ENCODE data around the gene TOPAZ1. TPM values are rescaled to one million over a fixed set of nuclear protein-coding genes. Genes with fewer than 3 reads are reported as not detected.

Gene TOPAZ1
- total RNA-seq, 1 donor from 2014 or later, result not detected

DNA sequence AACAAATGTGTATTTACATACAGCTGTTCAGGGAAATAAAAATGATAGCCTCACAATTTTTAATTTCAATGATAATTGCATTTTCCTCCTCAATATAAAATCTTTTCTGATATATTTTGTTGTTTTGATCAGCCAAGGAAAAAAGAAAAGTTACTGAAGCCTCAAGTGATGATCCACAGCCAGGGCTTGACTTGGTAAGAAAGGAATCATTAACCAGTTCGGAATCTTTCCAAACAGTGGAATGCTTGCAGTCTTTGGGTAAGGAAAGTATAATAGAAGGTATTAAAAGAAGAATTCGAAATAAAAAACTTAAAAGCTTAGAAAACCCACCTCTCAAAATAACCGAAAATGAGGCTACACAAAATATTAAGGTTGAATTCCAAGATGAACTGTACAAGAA lies 1.0 kb downstream of the TOPAZ1 start:
- no peak for DNase-seq (ENCODE audit: low spot score)

DNA sequence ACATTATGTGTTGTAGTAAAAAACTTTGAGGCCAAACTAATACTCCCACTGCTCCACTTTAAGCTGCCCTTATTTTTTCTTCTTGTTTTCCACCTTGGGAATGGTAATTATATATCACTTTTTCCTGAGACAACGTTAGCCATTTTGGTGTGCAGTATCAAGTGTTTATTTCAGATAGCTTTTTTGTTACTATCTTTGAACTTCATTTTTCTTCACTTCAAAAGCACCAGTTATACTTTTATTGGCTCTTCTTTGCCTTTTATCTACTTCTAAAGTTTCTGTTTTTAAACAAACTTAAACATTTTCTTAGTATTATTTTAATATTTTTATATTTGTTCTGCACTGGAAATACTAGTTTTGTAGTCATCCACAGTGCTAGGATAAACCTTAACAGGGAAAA lies 6.5 kb downstream of the TOPAZ1 start:
- no peak for DNase-seq (ENCODE audit: low spot score)

DNA sequence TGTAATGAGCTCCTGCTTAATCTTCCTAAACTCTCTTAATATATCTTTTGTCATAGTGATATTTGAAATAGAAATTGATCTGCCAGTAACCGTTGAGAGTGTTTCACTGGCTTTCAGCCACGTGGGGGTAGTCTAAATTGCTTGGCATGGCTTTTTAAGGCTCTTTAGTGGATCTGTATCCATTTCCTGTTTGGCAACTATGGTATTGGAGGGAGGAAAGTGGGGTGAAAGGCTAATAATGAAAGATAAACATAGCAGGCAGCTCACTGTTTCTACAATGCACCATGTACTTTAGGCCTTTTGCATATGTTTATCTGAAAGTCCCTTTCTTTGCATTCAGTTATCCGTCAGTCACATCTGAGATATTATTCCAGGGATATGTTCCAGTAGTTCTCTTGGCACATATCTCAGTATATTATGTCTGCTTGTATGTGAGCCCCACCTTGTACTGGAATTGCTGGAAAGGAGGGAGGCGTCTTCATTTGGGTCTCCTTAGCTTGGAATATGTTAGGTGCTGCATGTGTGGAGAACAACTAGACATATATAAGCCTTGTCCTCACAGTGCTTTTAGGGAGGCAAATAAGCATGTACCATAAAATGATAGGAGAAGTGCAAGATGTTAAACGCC lies 10.8 kb downstream of the TOPAZ1 start:
- no peak for DNase-seq (ENCODE audit: low spot score)

DNA sequence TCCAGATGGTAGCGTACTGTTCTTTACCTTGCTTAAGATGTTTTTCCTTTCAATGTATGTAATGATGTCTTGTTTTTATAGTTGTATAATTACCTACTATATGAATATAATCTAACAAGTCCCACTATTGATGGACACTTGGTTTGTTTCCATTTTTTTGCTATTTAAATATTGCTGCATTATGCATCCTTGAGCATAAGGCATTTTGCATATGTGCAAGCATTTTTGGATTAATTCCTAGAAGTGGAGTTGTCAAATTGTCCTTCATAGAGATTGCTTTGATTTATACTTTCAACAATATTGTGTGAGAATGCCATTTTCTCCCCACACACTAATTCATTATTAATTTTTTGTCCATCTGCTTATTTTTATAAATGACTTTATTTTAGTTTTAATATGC lies 17.7 kb downstream of the TOPAZ1 start:
- DNase-seq (ENCODE audit: low spot score), result no peak

- no peak for DNase-seq (ENCODE audit: low spot score)
These were observed 22.5 kb downstream of the TOPAZ1 start for GRCh38 chr3:44264146-44264545.

- DNase-seq (ENCODE audit: low spot score), result no peak
These were observed 24.1 kb downstream of the TOPAZ1 start for GRCh38 chr3:44265815-44266214.

GRCh38 chr3:44272191-44272590 lies 30.5 kb downstream of the TOPAZ1 start:
- DNase-seq (ENCODE audit: low spot score), result no peak

- DNase-seq (ENCODE audit: low spot score), result no peak
These were observed 36.2 kb downstream of the TOPAZ1 start for GRCh38 chr3:44277925-44278324.

GRCh38 chr3:44280077-44280476 lies 38.4 kb downstream of the TOPAZ1 start:
- no peak for DNase-seq (ENCODE audit: low spot score)

DNA sequence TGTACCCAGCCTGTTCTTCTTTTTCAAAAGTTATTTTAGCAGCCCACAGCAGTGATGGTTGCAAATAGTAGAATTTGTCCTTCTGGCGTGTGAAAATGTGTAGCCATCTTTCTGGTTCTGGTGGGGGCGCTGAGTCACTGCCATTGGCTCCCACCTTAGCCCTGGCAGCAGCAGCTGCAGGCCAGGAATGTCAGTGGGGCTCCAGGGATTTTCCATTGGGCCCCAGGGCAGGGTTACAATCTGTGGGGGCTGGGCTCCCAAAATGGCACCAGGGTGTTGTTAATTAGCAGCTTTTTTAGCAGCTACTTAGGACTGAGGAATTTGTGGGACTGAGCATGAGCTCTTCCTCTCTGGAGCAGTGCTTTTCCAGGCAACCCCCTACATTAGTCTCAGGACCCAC lies 38.9 kb downstream of the TOPAZ1 start:
- DNase-seq (ENCODE audit: low spot score), result no peak

- no peak for DNase-seq (ENCODE audit: low spot score)
These were observed 43.3 kb downstream of the TOPAZ1 start for GRCh38 chr3:44284949-44285348.

GRCh38 chr3:44289882-44290462 lies 48.3 kb downstream of the TOPAZ1 start:
- DNase-seq (ENCODE audit: low spot score), result no peak

GRCh38 chr3:44292276-44292675 lies 50.6 kb downstream of the TOPAZ1 start:
- no peak for DNase-seq (ENCODE audit: low spot score)

- no peak for DNase-seq (ENCODE audit: low spot score)
These were observed 51.3 kb downstream of the TOPAZ1 start for GRCh38 chr3:44292947-44293346.

GRCh38 chr3:44297255-44297654 lies 55.6 kb downstream of the TOPAZ1 start:
- no peak for DNase-seq (ENCODE audit: low spot score)

GRCh38 chr3:44301746-44302145 lies 60.1 kb downstream of the TOPAZ1 start:
- DNase-seq (ENCODE audit: low spot score), result no peak

- no peak for DNase-seq (ENCODE audit: low spot score)
These were observed 67.8 kb downstream of the TOPAZ1 start for GRCh38 chr3:44309500-44309899.

- DNase-seq (ENCODE audit: low spot score), result no peak
These were observed 77.2 kb downstream of the TOPAZ1 start for GRCh38 chr3:44318891-44319311.

DNA sequence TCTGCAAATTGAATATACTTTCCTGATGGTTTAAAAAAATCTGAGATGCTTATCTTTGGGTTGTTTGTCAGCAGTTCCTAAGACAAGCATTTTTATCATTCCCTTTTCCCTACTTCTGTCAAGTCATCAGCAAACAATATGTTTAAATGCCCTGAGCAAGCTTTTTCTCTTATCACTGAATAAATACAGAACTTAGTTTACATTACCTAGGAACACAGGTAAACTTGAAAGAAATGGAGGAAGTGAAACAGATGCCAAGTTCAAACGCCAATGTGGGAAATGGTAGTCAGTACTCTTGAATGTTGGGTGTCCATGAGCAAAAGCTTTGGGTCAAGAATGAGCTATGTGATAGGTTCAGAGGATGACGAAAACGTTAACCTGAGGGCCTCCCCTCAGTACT lies 79.6 kb downstream of the TOPAZ1 start:
- DNase-seq (ENCODE audit: low spot score), result no peak

DNA sequence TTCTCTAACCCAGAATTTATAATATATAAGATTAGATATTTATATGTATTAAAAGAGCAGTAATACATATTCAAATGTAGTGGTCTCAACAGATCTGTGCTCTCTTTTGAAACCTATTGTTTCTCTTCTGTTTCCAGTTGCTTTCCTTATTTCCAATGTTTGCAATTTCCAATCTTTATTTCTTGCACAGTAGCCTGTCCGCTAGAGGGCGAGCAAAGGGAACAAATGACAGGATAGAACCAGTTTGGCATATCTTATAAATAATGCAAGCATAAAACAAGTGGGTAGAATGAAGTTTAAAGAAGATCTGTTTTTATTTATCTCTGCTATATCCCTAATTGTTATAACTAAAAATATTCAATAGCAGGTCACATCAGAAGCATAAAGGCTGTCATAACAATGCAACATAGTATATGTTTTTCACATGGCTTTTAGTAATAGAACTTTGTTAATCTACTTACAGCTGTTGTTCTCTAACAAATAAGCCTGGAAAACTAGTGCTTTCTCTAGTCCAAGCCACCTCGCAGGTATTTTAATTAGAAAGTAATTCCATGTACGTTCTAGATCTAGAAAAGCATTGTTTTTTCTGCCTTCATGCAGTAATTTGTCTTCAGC lies 81.8 kb downstream of the TOPAZ1 start:
- DNase-seq (ENCODE audit: low spot score), result no peak

DNA sequence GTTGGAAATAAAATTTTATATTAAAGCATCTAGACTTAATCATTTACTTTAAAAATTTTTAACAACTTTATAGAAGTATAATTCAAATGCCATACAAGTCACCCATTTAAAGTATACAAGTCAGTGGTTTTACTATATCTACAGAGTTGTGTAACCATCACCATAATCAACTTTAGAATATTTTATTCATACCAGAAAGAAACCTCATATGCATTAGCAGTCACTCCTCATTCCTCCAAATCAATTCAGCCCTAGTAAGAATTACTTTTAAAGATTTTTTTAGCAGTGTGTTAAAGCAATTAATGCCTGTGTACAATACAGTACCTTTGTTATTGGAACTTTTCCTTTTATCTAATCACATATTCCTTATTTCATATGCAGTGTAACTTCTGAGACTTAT lies 82.9 kb downstream of the TOPAZ1 start:
- DNase-seq (ENCODE audit: low spot score), result no peak

DNA sequence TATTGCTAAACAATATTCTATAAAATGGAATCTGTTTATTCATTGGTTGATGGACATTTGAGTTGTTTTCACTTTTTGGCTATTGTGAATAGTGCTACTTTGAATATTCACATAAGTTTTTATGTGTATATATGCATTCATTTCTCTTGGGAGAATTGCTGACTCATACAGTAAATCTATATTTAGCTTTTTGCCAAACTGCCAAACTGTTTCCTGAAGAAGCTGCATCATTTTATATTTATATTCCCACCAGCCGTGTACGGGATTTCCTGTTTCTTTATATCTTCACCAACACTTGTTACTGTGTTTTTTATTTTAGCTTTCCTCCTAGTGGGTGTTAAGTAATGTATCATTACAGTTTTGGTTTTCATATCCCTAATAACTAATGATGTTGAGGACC lies 84.3 kb downstream of the TOPAZ1 start:
- no peak for DNase-seq (ENCODE audit: low spot score)

DNA sequence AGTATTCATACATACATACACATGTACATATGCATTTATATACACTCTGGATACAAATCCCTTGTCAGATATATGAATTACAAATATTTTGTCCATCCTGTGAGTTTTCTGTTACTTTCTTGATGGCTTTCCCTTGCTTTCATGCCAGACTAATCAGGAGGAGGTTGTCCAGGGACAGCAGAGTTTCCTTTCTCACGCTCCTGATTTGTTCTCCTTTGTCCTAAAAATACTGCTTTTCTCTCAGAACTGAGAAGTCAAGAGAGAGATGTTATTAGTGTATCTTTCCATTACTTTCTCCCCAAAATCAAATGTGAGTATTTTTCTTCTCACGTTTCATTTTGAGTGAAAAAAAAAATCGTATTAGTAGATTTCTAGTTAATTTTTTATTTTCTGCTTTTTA lies 84.8 kb downstream of the TOPAZ1 start:
- no peak for DNase-seq (ENCODE audit: low spot score)
